Smooth muscle cell (in vitro differentiated cells): ENCODE measurements around the gene LUC7L. TPM values are rescaled to one million over a fixed set of nuclear protein-coding genes. Genes with fewer than 3 reads are reported as not detected.

Experiments used
- DNase-seq: peaks from one replicate; lab custom pipeline; 2025; ENCODE audit not compliant: unreplicated experiment; lab: John Stamatoyannopoulos, UW
- H2AFZ ChIP-seq: fragments of 200-600 bp; sonication (generic); 2 replicates; pipeline ENCODE4 v1.6.0; 2016; ENCODE audit warnings: antibody characterized with exemption, low read depth, mild to moderate bottlenecking
- H3F3A ChIP-seq: fragments of 200-600 bp; sonication (generic); 2 replicates; pipeline ENCODE4 v1.6.0; 2017; ENCODE audit warnings: antibody characterized with exemption, low read depth
- H3K27ac ChIP-seq: fragments of 200-600 bp; sonication (generic); 2 replicates; pipeline ENCODE4 v1.5.1; 2016; ENCODE audit warnings: low read depth, mild to moderate bottlenecking
- H3K27me3 ChIP-seq: fragments of 200-600 bp; sonication (generic); 2 replicates; pipeline ENCODE4 v1.6.1; 2016; ENCODE audit warnings: low read depth, mild to moderate bottlenecking
- H3K36me3 ChIP-seq: fragments of 200-600 bp; sonication (generic); 2 replicates; pipeline ENCODE4 v1.5.1; 2016; ENCODE audit warnings: low read depth
- H3K4me1 ChIP-seq: fragments of 200-600 bp; sonication (generic); 2 replicates; pipeline ENCODE4 v1.5.1; 2016; ENCODE audit warnings: low read depth
- H3K4me2 ChIP-seq: fragments of 200-600 bp; sonication (generic); 2 replicates; pipeline ENCODE4 v1.6.0; 2016; ENCODE audit warnings: mild to moderate bottlenecking
- H3K4me3 ChIP-seq: fragments of 200-600 bp; sonication (generic); 2 replicates; pipeline ENCODE4 v1.5.1; 2016; ENCODE audit warnings: mild to moderate bottlenecking
- H3K79me2 ChIP-seq: fragments of 200-600 bp; sonication (generic); 2 replicates; pipeline ENCODE4 v1.6.0; 2016; ENCODE audit warnings: low read depth, mild to moderate bottlenecking
- H3K9ac ChIP-seq: fragments of 200-600 bp; sonication (generic); 2 replicates; pipeline ENCODE4 v1.6.0; 2016; ENCODE audit warnings: low read depth
- H3K9me3 ChIP-seq: fragments of 200-600 bp; sonication (generic); replicated peaks from 2 replicates; pipeline ENCODE4 v1.5.1; 2016; ENCODE audit warnings: low read depth
- H4K20me1 ChIP-seq: fragments of 200-600 bp; sonication (generic); 2 replicates; pipeline ENCODE4 v1.6.0; 2016; ENCODE audit warnings: low read depth
- WGBS: methylation state at CpG from one replicate; pipeline ENCODE4 v1.1.7; 2016; ENCODE audit warnings: low lambda C conversion rate; 5-methylcytosine and 5-hydroxymethylcytosine counted together
- polyA plus RNA-seq: library from polyadenylated mRNA; unstranded; fragments of >200 nt; fragmentation: Nextera tagmentation; extraction: Ambion mirVana; gene quantifications from 2 replicates; pipeline ENCODE4 v1.2.1, GENCODE V29; 2016
- total RNA-seq: library from RNA; depleted of rRNA; stranded (reverse); fragments of >200 nt; gene quantifications from 2 replicates; pipeline ENCODE4 v1.2.3, GENCODE V29; 2014
- TF ChIP-seq, protein P1 (sequence below): fragments of 200-600 bp; sonication (generic); IDR thresholded peaks from 2 replicates; pipeline ENCODE4 v1.5.1; 2017; ENCODE audit warnings: borderline replicate concordance, mild to moderate bottlenecking, antibody characterized with exemption; ENCODE audit not compliant: insufficient read depth, poor library complexity, severe bottlenecking

The LUC7L gene, protein sequence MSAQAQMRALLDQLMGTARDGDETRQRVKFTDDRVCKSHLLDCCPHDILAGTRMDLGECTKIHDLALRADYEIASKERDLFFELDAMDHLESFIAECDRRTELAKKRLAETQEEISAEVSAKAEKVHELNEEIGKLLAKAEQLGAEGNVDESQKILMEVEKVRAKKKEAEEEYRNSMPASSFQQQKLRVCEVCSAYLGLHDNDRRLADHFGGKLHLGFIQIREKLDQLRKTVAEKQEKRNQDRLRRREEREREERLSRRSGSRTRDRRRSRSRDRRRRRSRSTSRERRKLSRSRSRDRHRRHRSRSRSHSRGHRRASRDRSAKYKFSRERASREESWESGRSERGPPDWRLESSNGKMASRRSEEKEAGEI
- total RNA-seq (63.3 and 70.6 TPM in 2 replicates), polyA plus RNA-seq (56.2 and 70.2 TPM in 2 replicates)

DNA sequence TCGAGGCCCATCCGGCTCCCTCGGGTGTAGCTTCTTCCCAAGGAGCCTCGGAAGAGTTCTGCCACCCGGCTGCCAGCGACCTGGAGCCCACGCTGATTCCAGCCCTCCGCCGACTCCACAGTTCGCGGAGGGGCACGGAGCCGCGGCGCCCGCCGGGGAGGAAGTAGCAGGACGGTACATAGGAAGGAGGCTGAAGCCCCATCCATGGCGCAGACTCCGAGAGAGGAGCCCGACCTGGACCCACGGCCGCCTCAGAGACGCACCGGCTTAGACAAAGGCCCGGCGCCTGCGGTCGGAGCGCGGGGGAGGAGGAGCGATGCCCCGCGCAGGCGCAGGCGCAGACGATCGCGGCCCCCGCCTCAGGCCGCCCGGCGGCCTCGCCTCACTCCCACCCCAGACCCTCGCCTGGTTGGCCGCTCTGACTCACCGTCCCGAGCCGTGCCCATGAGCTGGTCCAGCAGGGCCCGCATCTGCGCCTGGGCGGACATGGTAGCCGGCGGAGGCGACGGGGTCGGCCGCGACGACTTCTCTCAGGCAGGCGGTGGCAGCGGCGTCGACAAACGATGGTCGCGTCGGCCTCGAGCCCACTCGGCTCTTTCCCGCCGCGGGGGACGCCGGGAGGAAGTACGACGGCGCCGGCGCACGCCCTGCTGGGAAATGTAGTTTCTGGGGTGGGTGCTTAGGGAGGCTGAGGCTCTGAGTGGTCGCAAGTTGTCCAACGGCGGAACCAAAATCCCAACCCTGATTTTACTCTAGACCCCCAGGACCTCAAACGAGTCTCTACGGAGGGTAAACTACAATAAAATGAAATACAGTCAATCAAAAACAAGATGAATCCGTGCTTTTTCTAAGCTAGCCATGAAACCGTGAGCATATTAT lies at the start of gene LUC7L:
Gene LUC7L, minus strand, starts transcription at position 598 of the 879 bp plus-strand sequence. Its CDS starts 110 bp downstream, at position 488.
- H4K20me1 ChIP-seq: peaks cover 48% of the 10 kb centered on the region
- peak; percentile 73 for DNase-seq
- no peaks in the 10 kb centered on the region for H3K27me3 ChIP-seq
- H3K4me1 ChIP-seq: peaks cover 12% of the 10 kb centered on the region
- H3K36me3 ChIP-seq: peaks cover 19% of the 10 kb centered on the region
- TF ChIP-seq, protein P1, sequence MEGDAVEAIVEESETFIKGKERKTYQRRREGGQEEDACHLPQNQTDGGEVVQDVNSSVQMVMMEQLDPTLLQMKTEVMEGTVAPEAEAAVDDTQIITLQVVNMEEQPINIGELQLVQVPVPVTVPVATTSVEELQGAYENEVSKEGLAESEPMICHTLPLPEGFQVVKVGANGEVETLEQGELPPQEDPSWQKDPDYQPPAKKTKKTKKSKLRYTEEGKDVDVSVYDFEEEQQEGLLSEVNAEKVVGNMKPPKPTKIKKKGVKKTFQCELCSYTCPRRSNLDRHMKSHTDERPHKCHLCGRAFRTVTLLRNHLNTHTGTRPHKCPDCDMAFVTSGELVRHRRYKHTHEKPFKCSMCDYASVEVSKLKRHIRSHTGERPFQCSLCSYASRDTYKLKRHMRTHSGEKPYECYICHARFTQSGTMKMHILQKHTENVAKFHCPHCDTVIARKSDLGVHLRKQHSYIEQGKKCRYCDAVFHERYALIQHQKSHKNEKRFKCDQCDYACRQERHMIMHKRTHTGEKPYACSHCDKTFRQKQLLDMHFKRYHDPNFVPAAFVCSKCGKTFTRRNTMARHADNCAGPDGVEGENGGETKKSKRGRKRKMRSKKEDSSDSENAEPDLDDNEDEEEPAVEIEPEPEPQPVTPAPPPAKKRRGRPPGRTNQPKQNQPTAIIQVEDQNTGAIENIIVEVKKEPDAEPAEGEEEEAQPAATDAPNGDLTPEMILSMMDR: no peak
- H3K79me2 ChIP-seq: peaks cover 48% of the 10 kb centered on the region
- H2AFZ ChIP-seq: peak within 1 kb of the TSS; percentile 85
- H3F3A ChIP-seq: no peaks in the 10 kb centered on the region
- H3K9ac ChIP-seq: peak within 1 kb of the TSS; percentile 97
- peak within 1 kb of the TSS; percentile 98 for H3K4me3 ChIP-seq
- no peaks in the 10 kb centered on the region for H3K9me3 ChIP-seq
- peak within 1 kb of the TSS; percentile 89 for H3K4me2 ChIP-seq
- WGBS: 3% methylated on average over 86 of the region's 88 CpGs
- H3K27ac ChIP-seq: peak within 1 kb of the TSS; percentile 99

DNA sequence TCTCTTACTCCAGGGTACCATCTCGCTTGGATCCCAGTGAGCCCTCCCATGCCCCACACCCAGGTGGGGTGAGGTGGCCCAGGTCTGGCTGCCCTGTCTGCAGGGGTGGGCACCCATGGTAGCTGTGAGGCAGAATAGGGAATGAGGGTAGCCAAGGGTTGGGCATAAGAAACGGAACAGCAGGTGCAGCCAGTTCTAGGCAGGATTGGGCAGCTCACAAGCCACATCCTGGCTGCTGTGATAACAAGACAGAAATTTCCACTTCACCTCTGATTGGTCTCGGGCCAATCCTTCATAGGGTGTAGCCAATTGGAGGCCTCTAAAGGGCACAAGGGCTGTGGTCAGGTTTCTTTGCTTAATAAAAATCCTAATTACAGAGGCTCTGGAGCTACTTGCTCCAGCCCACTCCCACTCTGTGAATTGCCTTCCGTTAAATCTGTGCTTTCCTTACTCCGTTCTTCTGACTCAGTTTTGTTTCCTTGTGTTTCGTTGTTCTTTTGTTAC lies 49.7 kb upstream of the LUC7L start:
- Histone ChIP-seq H4K20me1 (no peaks in the 10 kb centered on the region), H3K36me3 (no peaks in the 10 kb centered on the region), H3K4me2 (no peak overlapping the region), H3K4me3 (no peak overlapping the region), H3F3A (no peaks in the 10 kb centered on the region), H3K79me2 (no peaks in the 10 kb centered on the region), H3K9ac (no peak overlapping the region), H3K9me3 (no peaks in the 10 kb centered on the region), H3K27me3 (peaks cover 33% of the 10 kb centered on the region), H3K27ac (no peak overlapping the region), H3K4me1 (peaks cover 3% of the 10 kb centered on the region), H2AFZ (no peak overlapping the region)
- TF ChIP-seq, protein P1: no peak
- 74% methylated on average over 6 of the region's 6 CpGs for WGBS
- no peak for DNase-seq

DNA sequence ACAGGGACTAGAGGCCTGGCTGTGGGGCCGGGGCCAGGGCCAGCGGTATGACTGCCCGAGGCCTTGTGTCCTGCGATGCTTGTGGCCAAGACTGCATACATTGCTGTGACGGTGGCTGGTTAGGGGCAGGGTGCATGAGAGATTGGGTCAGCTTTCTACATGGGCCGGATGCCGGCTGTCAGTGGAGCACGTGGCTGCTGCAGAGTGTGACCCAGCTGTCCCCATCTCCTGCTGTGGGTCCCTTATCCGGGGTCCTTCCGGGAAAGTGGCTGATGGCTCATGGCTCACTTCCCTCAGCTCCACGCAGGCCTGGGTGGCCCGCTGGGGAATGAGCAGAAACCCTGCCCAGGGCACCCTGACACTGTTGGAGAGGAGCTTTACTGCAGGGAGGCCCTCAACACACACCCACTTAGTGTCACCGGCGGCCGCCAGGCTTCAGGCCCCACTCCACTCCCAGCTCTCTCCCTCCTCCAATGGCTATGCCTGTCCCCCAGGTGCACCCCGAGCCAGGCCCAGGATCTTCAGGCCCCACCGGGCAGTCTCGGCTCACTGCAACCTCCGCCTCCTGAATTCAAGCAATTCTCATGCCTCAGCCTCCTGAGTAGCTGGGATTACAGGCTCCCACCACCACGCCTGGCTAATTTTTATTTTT lies 47.3 kb upstream of the LUC7L start:
- peaks cover 3% of the 10 kb centered on the region for H3K4me1 ChIP-seq
- H3K79me2 ChIP-seq: no peaks in the 10 kb centered on the region
- H3K27me3 ChIP-seq: peaks cover 27% of the 10 kb centered on the region
- H3K9ac ChIP-seq: no peak overlapping the region
- no peak overlapping the region for H3K4me3 ChIP-seq
- H3K27ac ChIP-seq: no peak overlapping the region
- no peak overlapping the region for H2AFZ ChIP-seq
- H3F3A ChIP-seq: no peaks in the 10 kb centered on the region
- no peaks in the 10 kb centered on the region for H3K36me3 ChIP-seq
- H3K9me3 ChIP-seq: no peaks in the 10 kb centered on the region
- DNase-seq: no peak
- H3K4me2 ChIP-seq: peak overlapping the region; percentile 92
- WGBS: 87% methylated on average over 17 of the region's 20 CpGs
- TF ChIP-seq, protein P1: no peak
- no peaks in the 10 kb centered on the region for H4K20me1 ChIP-seq
